Uterus (tissue), 4 donors: ENCODE measurements around the gene SLC4A1. TPM values are rescaled to one million over a fixed set of nuclear protein-coding genes. Genes with fewer than 3 reads are reported as not detected.

Experiments
- DNase-seq, 2 donors: peaks; one replicate each; pipeline ENCODE4 v3.0.0-alpha.2; 2019 to 2020
- H3K27ac ChIP-seq, 2 donors: fragments of 200-600 bp; sonication (generic); 1 replicate in 1 of 2; 2 replicates in 1 of 2; pipeline ENCODE4 v1.5.1; 2016 to 2018
- H3K27me3 ChIP-seq, 2 donors: fragments of 200-600 bp; sonication (generic); one replicate each; pipeline ENCODE4 v1.5.1; 2018 to 2019; ENCODE audit warnings: control low read depth in 1 of 2
- H3K36me3 ChIP-seq, 2 donors: fragments of 200-600 bp; sonication (generic); one replicate each; pipeline ENCODE4 v1.5.1; 2019; ENCODE audit warnings: control low read depth in 1 of 2
- H3K4me1 ChIP-seq, 2 donors: fragments of 200-600 bp; sonication (generic); one replicate each; pipeline ENCODE4 v1.5.1; 2018 to 2019; ENCODE audit warnings: control low read depth in 1 of 2
- H3K4me3 ChIP-seq, 2 donors: fragments of 200-600 bp; sonication (generic); 1 replicate in 1 of 2; 2 replicates in 1 of 2; pipeline ENCODE4 v1.5.1; 2018 to 2019; ENCODE audit warnings: mild to moderate bottlenecking in 1 of 2
- H3K9me3 ChIP-seq, 2 donors: fragments of 200-600 bp; sonication (generic); one replicate each; pipeline ENCODE4 v1.5.1; 2019; ENCODE audit warnings: control low read depth in 1 of 2
- POLR2A ChIP-seq, 2 donors: fragments of 450-650 bp; IDR thresholded peaks; one replicate each; pipeline ENCODE4 v1.6.1; 2016; ENCODE audit warnings: antibody characterized with exemption in 2 of 2, mild to moderate bottlenecking in 1 of 2, moderate library complexity in 1 of 2
- intact Hi-C: fragments of 100-400 bp; cut with DNase I; formaldehyde crosslinking; loops from one replicate; pipeline ENCODE4 v1.15.1; 2023; ENCODE audit warnings: low total_unique reads
- total RNA-seq, 4 donors: library from RNA; depleted of rRNA in 3 of 4; stranded (reverse); fragments of >200 nt in 3 of 4; gene quantifications; one replicate each; pipeline versions ENCODE4 v1.1.0 to v1.2.4, GENCODE V29; 2014 to 2023
- TF ChIP-seq, protein P1 (sequence below), 4 experiments: fragments of 200-600 bp in 2 of 4; fragments of 450-650 bp in 2 of 4; sonication (generic) in 2 of 4; IDR thresholded peaks; one replicate each; pipeline ENCODE4 v1.5.1; 2016 to 2019; ENCODE audit warnings: antibody characterized with exemption in 4 of 4, mild to moderate bottlenecking in 2 of 4, moderate library complexity in 1 of 4
- donor health status: DM: yes; HTN: yes; CAD: no.

Gene SLC4A1
- total RNA-seq, 4 donors from 2014 or later: 8.4 TPM; not detected in 3

DNA sequence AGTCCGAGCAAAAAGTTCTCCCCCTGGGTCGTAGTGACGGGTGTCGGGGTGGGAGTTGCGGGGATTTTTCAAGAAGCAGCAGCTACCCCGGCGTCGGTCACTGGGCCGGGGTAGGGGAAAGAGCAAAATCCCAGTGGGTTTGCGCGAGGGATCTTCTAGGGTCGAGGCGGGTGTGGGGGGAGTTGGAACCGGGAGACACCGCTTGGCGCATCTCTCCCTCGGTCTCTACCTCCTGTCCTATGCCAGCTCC, 46.1 kb downstream of the SLC4A1 start:
- no peak for TF ChIP-seq POLR2A (IDR thresholded peaks at IDR 0.05)
- TF ChIP-seq, protein P1, sequence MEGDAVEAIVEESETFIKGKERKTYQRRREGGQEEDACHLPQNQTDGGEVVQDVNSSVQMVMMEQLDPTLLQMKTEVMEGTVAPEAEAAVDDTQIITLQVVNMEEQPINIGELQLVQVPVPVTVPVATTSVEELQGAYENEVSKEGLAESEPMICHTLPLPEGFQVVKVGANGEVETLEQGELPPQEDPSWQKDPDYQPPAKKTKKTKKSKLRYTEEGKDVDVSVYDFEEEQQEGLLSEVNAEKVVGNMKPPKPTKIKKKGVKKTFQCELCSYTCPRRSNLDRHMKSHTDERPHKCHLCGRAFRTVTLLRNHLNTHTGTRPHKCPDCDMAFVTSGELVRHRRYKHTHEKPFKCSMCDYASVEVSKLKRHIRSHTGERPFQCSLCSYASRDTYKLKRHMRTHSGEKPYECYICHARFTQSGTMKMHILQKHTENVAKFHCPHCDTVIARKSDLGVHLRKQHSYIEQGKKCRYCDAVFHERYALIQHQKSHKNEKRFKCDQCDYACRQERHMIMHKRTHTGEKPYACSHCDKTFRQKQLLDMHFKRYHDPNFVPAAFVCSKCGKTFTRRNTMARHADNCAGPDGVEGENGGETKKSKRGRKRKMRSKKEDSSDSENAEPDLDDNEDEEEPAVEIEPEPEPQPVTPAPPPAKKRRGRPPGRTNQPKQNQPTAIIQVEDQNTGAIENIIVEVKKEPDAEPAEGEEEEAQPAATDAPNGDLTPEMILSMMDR (IDR thresholded peaks at IDR 0.05): no peak
- H3K27ac ChIP-seq: peak overlapping the region; percentile 98 to 100
- H3K27me3 ChIP-seq: no peaks in the 10 kb centered on the region
- H3K4me1 ChIP-seq: peaks cover 12% of the 10 kb centered on the region in 2 donors
- no peaks in the 10 kb centered on the region for H3K9me3 ChIP-seq
- intact Hi-C loops: no loop called here
- peak overlapping the region; percentile 59 to 95 for H3K4me3 ChIP-seq
- no peak for DNase-seq
- no peaks in the 10 kb centered on the region for H3K36me3 ChIP-seq

GRCh38 chr17:44221084-44221861, 46.7 kb downstream of the SLC4A1 start:
- Histone ChIP-seq H3K9me3 (no peaks in the 10 kb centered on the region), H3K27me3 (no peaks in the 10 kb centered on the region), H3K4me3 (peak overlapping the region; percentile 59 to 95), H3K4me1 (peaks cover 12 to 16% of the 10 kb centered on the region in 2 donors), H3K27ac (peak overlapping the region; percentile 98 to 100), H3K36me3 (no peaks in the 10 kb centered on the region)
- peak in 1 of 2 donors; percentile 32 for TF ChIP-seq POLR2A (IDR thresholded peaks at IDR 0.05)
- TF ChIP-seq, protein P1 (IDR thresholded peaks at IDR 0.05): peak in 1 of 4 experiments; percentile 20
- DNase-seq: peak; percentile 71 to 72
- intact Hi-C loops: no loop called here

DNA sequence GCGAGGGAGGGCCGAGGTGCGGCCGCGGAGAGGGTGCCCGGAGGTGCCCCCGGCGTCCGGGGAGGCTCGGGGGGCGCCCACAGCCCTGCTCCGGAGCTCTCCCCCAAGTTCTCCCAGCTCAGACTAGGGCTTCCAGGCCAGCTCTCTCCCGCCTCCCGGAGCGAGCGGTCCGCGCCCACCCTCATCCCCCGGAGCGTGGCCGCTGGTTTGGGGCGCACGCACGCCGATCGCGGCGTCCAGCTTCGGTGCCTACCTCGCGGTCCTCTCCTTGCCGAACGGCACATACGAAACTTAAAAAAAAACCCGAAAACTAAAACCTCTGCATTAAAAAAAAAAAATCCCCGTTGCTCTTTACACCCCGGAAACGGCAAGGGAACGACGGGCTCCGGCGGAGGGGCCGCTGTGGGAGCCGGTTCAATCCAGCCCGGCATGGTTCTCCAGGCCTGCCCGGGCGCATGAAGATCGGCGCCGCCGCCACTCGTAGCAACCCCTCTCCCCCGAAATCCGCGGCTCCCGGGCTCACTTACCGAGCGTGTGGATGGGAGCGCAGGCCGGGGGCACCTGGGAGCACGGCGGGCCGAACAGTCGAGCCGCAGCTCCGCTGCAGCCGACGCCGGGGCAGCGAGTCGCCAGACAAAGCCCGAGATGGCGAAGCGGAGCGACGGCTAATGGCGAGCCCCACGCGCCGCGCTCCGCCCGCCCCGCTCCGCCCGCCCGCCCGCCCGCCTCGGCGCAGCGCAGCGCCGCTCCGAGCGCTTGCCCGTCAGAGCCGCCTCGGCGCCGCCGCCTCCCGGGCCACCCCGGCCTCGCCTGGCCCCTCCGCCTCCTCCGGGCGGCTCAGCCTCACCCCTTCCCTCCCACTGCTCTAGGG, 47.5 kb downstream of the SLC4A1 start:
- Histone ChIP-seq H3K4me3 (peak overlapping the region; percentile 59 to 95), H3K27ac (peak overlapping the region; percentile 98 to 100), H3K4me1 (peaks cover 12 to 16% of the 10 kb centered on the region in 2 donors), H3K27me3 (no peaks in the 10 kb centered on the region), H3K9me3 (no peaks in the 10 kb centered on the region), H3K36me3 (no peaks in the 10 kb centered on the region)
- no peak for TF ChIP-seq POLR2A (IDR thresholded peaks at IDR 0.05)
- TF ChIP-seq, protein P1 (IDR thresholded peaks at IDR 0.05): no peak
- DNase-seq: no peak
- intact Hi-C loops: no loop called here

DNA sequence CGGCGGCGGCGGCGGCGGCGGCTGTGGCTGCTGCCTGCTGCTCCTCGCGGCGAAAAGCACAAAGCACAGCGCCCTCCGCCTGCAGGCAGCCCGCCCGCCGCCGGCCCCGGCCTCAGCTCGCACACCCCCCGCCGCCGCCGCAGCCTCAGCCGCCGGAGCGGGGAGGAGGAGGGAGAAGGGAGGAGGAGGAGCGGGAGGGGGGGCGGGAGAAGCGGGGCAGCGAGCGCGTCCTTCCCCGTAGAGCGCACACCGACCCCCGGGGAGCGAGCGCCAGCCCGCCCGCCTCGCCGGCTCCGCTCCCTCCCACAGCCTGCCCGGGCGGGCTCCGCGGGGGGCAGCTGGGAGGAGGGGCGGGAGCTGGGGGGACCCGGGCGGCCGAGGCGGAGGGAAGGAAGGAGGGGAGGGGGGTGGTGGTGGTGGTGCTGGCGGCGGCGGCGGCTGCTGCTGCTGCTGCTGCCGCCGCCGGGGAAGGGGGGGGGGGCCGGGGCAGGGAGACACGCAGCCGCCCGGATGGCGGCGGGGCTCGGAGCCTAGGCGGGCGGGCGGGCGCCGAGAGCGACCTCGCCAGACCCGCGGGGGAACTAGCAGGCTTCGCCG, 48.2 kb downstream of the SLC4A1 start, which contains the start of gene UBTF:
Gene UBTF, minus strand, starts transcription at position 60 of the 597 bp plus-strand sequence. CDS start 1,446 bp downstream, outside the sequence.
- Histone ChIP-seq H3K27ac (peak within 1 kb of the TSS; percentile 98 to 100), H3K27me3 (no peaks in the 10 kb centered on the region), H3K4me1 (peaks cover 12 to 16% of the 10 kb centered on the region in 2 donors), H3K36me3 (no peaks in the 10 kb centered on the region), H3K9me3 (no peaks in the 10 kb centered on the region), H3K4me3 (peak within 1 kb of the TSS; percentile 59 to 95)
- no peak for TF ChIP-seq POLR2A (IDR thresholded peaks at IDR 0.05)
- TF ChIP-seq, protein P1 (IDR thresholded peaks at IDR 0.05): no peak
- intact Hi-C loops: no loop called here
- peak; percentile 73 to 76 for DNase-seq
